AG09319 (cell line): Measurements from ENCODE around the gene ACACB.

Experiments
- DNase-seq: peaks from one replicate; pipeline ENCODE4 v3.0.0-alpha.2; 2010; ENCODE audit warnings: low read depth; ENCODE audit errors: extremely low read depth
- CTCF ChIP-seq: IDR thresholded peaks from 2 replicates; pipeline ENCODE4 v1.5.1; 2011; ENCODE audit warnings: low read depth, mild to moderate bottlenecking, inconsistent platforms, low read length, moderate library complexity

Gene ACACB

GRCh38 chr12:109147954-109148353 lies 31.6 kb downstream of the ACACB start:
- TF ChIP-seq CTCF: no peak
- DNase-seq: peak; percentile 86

- no peak for DNase-seq
- TF ChIP-seq CTCF: no peak
These were observed 33.8 kb downstream of the ACACB start for GRCh38 chr12:109150124-109150640.

GRCh38 chr12:109151457-109151856 lies 35.1 kb downstream of the ACACB start:
- no peak for TF ChIP-seq CTCF
- DNase-seq: no peak

GRCh38 chr12:109153821-109154441 lies 37.5 kb downstream of the ACACB start:
- no peak for TF ChIP-seq CTCF
- no peak for DNase-seq

- peak; percentile 23 for DNase-seq
- TF ChIP-seq CTCF: no peak
These were observed 38.4 kb downstream of the ACACB start for GRCh38 chr12:109154451-109155438.

- TF ChIP-seq CTCF: no peak
- no peak for DNase-seq
These were observed 39.6 kb downstream of the ACACB start for GRCh38 chr12:109156036-109156435.

- DNase-seq: no peak
- TF ChIP-seq CTCF: no peak
These were observed 40.2 kb downstream of the ACACB start for GRCh38 chr12:109156586-109156985.
